A549 (cell line): ENCODE measurements around the gene DNMT3A. TPM values are rescaled to one million over a fixed set of nuclear protein-coding genes. Genes with fewer than 3 reads are reported as not detected.

Source experiments
- ATAC-seq, 2 experiments: fragments of 200-7000 bp in 1 of 2; fragments of >200 bp in 1 of 2; cut with Nextera tagmentation in 1 of 2; cut with Tn5 transposase in 1 of 2; 3 replicates each; pipeline versions ENCODE4 v1.8.0 to v1.9.1; 2018 to 2020; ENCODE audit warnings: mild to moderate bottlenecking in 1 of 2, moderate library complexity in 1 of 2
- CTCF ChIA-PET: fragments of 300-600 bp; sonication (Branson Sonifier 250); formaldehyde crosslinking; extraction: SDS; loops from one replicate; lab custom pipeline; 2021; ENCODE audit warnings: antibody characterized with exemption, inconsistent platforms; lab: Yijun Ruan, JAX
- POLR2A ChIA-PET: fragments of 350-600 bp; formaldehyde crosslinking; extraction: SDS; loops from one replicate; lab custom pipeline; 2021; ENCODE audit warnings: antibody characterized with exemption, inconsistent platforms; lab: Yijun Ruan, JAX
- DNase-seq, 2 experiments: peaks; one replicate each; pipeline versions ENCODE4 v3.0.0 to v3.0.0-alpha.2; 2011 to 2016; ENCODE audit warnings: low read depth in 1 of 2, low spot score in 1 of 2
- FAIRE-seq: peaks from 2 replicates; lab custom pipeline; 2011; peaks lifted over from hg19 to GRCh38; lab: Jason Lieb, UNC
- H3K27ac ChIP-seq, 2 experiments: fragments of >200 bp; sonication (Bioruptor Twin); formaldehyde crosslinking; 3 replicates each; pipeline ENCODE4 v1.5.1; 2016 to 2017
- H3K4me1 ChIP-seq: fragments of >200 bp; sonication (Bioruptor Twin); formaldehyde crosslinking; 3 replicates; pipeline ENCODE4 v1.6.1; 2016
- H3K4me2 ChIP-seq: fragments of >200 bp; sonication (Bioruptor Twin); formaldehyde crosslinking; 3 replicates; pipeline ENCODE4 v1.6.1; 2016
- H3K4me3 ChIP-seq: fragments of >200 bp; sonication (Bioruptor Twin); formaldehyde crosslinking; 3 replicates; pipeline ENCODE4 v1.5.1; 2016
- H3K9me3 ChIP-seq: fragments of >200 bp; sonication (Bioruptor Twin); formaldehyde crosslinking; 3 replicates; pipeline ENCODE4 v1.6.1; 2016
- CBX2 ChIP-seq: fragments of 200-600 bp; sonication (generic); IDR thresholded peaks from 2 replicates; pipeline ENCODE4 v1.6.1; 2016; ENCODE audit warnings: low read depth, mild to moderate bottlenecking, borderline replicate concordance
- CEBPB ChIP-seq, 2 experiments: fragments of >200 bp in 1 of 2; sonication (Bioruptor Twin) in 1 of 2; formaldehyde crosslinking in 1 of 2; IDR thresholded peaks; 2 replicates each; pipeline ENCODE4 v1.6.1; 2012 to 2016
- CTCF ChIP-seq: fragments of >200 bp; sonication (Bioruptor Twin); formaldehyde crosslinking; IDR thresholded peaks from 3 replicates; pipeline ENCODE4 v1.5.1; 2016
- EHMT2 ChIP-seq: fragments of 200-600 bp; sonication (generic); IDR thresholded peaks from 2 replicates; pipeline ENCODE4 v1.6.1; 2016; ENCODE audit warnings: antibody characterized with exemption, low read depth, mild to moderate bottlenecking, moderate library complexity
- EP300 ChIP-seq, 2 experiments: fragments of >200 bp; sonication (Bioruptor Twin); formaldehyde crosslinking; IDR thresholded peaks; 2 replicates in 1 of 2; 3 replicates in 1 of 2; pipeline ENCODE4 v1.6.1; 2016 to 2017
- FOSL2 ChIP-seq, 2 experiments: fragments of 450-650 bp in 1 of 2; fragments of >200 bp in 1 of 2; sonication (Bioruptor Twin) in 1 of 2; formaldehyde crosslinking; IDR thresholded peaks; 2 replicates each; pipeline versions ENCODE4 v1.5.0 to v1.6.1; 2016 to 2020; ENCODE audit warnings: mild to moderate bottlenecking in 1 of 2, moderate library complexity in 1 of 2
- HOXB13 ChIP-seq: fragments of 250-450 bp; sonication (Bioruptor Pico); IDR thresholded peaks from 2 replicates; pipeline ENCODE4 v1.5.0; 2020; ENCODE audit warnings: low read depth, mild to moderate bottlenecking, moderate library complexity
- KDM5A ChIP-seq: fragments of 200-600 bp; sonication (generic); IDR thresholded peaks from 2 replicates; pipeline ENCODE4 v1.6.1; 2016; ENCODE audit warnings: antibody characterized with exemption, mild to moderate bottlenecking
- MAFK ChIP-seq: fragments of 450-650 bp; IDR thresholded peaks from 2 replicates; pipeline ENCODE4 v1.6.1; 2014; ENCODE audit not compliant: partially characterized antibody
- NR3C1 ChIP-seq: fragments of >200 bp; sonication (Bioruptor Twin); formaldehyde crosslinking; IDR thresholded peaks from 3 replicates; pipeline ENCODE4 v1.6.1; 2017
- POLR2A ChIP-seq: IDR thresholded peaks from 2 replicates; pipeline ENCODE4 v1.6.1; 2012; ENCODE audit warnings: mild to moderate bottlenecking, low read length
- POLR2AphosphoS2 ChIP-seq: conservative IDR thresholded peaks from 2 replicates; pipeline ENCODE4 v1.6.1; 2012; ENCODE audit warnings: low read length, improper control_type of control experiment, inconsistent platforms
- RAD21 ChIP-seq, 2 experiments: fragments of >200 bp in 1 of 2; sonication (Bioruptor Twin) in 1 of 2; formaldehyde crosslinking in 1 of 2; IDR thresholded peaks in 1 of 2; conservative IDR thresholded peaks in 1 of 2; 2 replicates in 1 of 2; 3 replicates in 1 of 2; pipeline ENCODE4 v1.6.1; 2012 to 2018; ENCODE audit warnings: inconsistent platforms in 1 of 2
- RNF2 ChIP-seq: fragments of 200-600 bp; sonication (generic); IDR thresholded peaks from 2 replicates; pipeline ENCODE4 v1.6.1; 2016; ENCODE audit warnings: low read depth, mild to moderate bottlenecking, antibody characterized with exemption, moderate library complexity, borderline replicate concordance
- SMC3 ChIP-seq: fragments of >200 bp; sonication (Bioruptor Twin); formaldehyde crosslinking; IDR thresholded peaks from 3 replicates; pipeline ENCODE4 v1.6.1; 2018; ENCODE audit warnings: inconsistent platforms
- ZFP36 ChIP-seq: fragments of 450-650 bp; IDR thresholded peaks from 2 replicates; pipeline ENCODE4 v1.6.1; 2014; ENCODE audit warnings: borderline replicate concordance; ENCODE audit not compliant: partially characterized antibody
- WGBS: methylation state at CpG from one replicate; pipeline ENCODE4 v1.1.6; 2017; ENCODE audit errors: missing lambda C conversion rate; 5-methylcytosine and 5-hydroxymethylcytosine counted together
- polyA plus RNA-seq, 4 experiments: library from polyadenylated mRNA; depleted of rRNA in 3 of 4; stranded (reverse); fragments of >200 nt; fragmentation: RNase III in 1 of 4; extraction: RNeasy Plus Mini Kit Qiagen cat#74134 plus additional on column Dnase treatment in 1 of 4; gene quantifications; 2 replicates in 3 of 4; 3 replicates in 1 of 4; pipeline ENCODE4 v1.2.3, GENCODE V29; 2011 to 2017
- TF ChIP-seq, protein P1 (sequence below): fragments of 450-650 bp; IDR thresholded peaks from 2 replicates; pipeline ENCODE4 v1.6.1; 2014; ENCODE audit warnings: antibody characterized with exemption
- TF ChIP-seq, protein P2 (sequence below): IDR thresholded peaks from 2 replicates; pipeline ENCODE4 v1.6.1; 2012; ENCODE audit warnings: low read depth, borderline replicate concordance
- TF ChIP-seq, protein P3 (sequence below): fragments of >200 bp; sonication (Bioruptor Twin); formaldehyde crosslinking; IDR thresholded peaks from 3 replicates; pipeline ENCODE4 v1.6.1; 2016
- TF ChIP-seq, protein P4 (sequence below): fragments of >200 bp; sonication (Bioruptor Twin); formaldehyde crosslinking; IDR thresholded peaks from 2 replicates; pipeline ENCODE4 v1.6.1; 2016
- TF ChIP-seq, protein P5 (sequence below): IDR thresholded peaks from 2 replicates; pipeline ENCODE4 v1.6.1; 2012

The DNMT3A gene
- polyA plus RNA-seq, 2 of the 4 experiments (the other 2 are of a cell fraction) = 4.4 to 11.9 TPM

DNA sequence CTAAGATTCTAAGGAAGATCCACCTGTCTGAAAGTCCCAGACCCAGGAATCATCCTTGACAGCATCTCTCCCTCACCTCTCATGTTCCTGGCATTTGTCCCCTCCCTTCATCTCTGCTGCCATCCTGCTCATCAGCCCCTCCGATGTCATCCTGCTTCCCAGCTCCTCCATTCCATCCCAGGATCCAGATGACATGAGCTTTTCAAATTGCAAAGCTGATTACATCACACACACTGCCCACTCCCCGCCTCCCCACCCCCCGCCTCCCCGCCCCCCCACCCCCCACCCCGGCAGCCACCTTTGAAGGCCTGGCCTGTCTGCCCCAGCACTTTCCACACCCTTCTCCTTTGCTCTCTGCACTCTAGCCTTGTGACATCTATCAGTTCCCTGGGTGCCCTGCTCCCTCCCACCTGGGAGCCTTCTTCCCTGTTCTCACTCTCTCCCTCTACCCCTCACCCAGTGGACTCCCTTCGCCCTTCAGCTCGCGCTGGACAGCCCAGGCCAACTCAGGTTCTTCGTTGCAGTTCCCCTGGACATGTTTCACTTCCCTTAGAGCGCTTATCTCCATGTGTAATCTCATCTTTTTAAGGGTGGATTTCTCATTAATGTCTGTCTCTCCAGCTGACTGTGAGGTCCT is 61.6 kb downstream of the DNMT3A start:
- no peak overlapping the region for H3K4me2 ChIP-seq
- POLR2A ChIA-PET = no interaction called here
- H3K4me3 ChIP-seq = no peak overlapping the region
- H3K27ac ChIP-seq = no peak overlapping the region
- no peak for FAIRE-seq
- TF ChIP-seq NR3C1 (no peak), FOSL2 (IDR thresholded peaks at IDR 0.05) (no peak), FOSL2 (CRISPR knock-in tag; IDR thresholded peaks at IDR 0.05) (no peak), EHMT2 (no peak), RAD21 (conservative IDR thresholded peaks at IDR 0.05 in 1 of 2, IDR thresholded peaks at IDR 0.05 in 1 of 2) (no peak), CBX2 (no peak), MAFK (no peak), CEBPB (IDR thresholded peaks at IDR 0.05) (no peak)
- TF ChIP-seq, protein P1, sequence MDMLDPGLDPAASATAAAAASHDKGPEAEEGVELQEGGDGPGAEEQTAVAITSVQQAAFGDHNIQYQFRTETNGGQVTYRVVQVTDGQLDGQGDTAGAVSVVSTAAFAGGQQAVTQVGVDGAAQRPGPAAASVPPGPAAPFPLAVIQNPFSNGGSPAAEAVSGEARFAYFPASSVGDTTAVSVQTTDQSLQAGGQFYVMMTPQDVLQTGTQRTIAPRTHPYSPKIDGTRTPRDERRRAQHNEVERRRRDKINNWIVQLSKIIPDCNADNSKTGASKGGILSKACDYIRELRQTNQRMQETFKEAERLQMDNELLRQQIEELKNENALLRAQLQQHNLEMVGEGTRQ = no peak
- TF ChIP-seq, protein P2, sequence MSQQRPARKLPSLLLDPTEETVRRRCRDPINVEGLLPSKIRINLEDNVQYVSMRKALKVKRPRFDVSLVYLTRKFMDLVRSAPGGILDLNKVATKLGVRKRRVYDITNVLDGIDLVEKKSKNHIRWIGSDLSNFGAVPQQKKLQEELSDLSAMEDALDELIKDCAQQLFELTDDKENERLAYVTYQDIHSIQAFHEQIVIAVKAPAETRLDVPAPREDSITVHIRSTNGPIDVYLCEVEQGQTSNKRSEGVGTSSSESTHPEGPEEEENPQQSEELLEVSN = no peak
- TF ChIP-seq, protein P3, sequence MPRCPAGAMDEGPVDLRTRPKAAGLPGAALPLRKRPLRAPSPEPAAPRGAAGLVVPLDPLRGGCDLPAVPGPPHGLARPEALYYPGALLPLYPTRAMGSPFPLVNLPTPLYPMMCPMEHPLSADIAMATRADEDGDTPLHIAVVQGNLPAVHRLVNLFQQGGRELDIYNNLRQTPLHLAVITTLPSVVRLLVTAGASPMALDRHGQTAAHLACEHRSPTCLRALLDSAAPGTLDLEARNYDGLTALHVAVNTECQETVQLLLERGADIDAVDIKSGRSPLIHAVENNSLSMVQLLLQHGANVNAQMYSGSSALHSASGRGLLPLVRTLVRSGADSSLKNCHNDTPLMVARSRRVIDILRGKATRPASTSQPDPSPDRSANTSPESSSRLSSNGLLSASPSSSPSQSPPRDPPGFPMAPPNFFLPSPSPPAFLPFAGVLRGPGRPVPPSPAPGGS = no peak
- 90% methylated on average over 6 of the region's 10 CpGs for WGBS
- no peaks in the 10 kb centered on the region for H3K9me3 ChIP-seq
- ATAC-seq = no peak
- no peak for DNase-seq
- H3K4me1 ChIP-seq = no peaks in the 10 kb centered on the region
- CTCF ChIA-PET = interaction anchor here (0.9 to 1.2 kb wide), 4 partner anchors 9 to 246 kb away, joined by 3 to 4 read pairs (median 3); no protein-coding TSS in a partner anchor

DNA sequence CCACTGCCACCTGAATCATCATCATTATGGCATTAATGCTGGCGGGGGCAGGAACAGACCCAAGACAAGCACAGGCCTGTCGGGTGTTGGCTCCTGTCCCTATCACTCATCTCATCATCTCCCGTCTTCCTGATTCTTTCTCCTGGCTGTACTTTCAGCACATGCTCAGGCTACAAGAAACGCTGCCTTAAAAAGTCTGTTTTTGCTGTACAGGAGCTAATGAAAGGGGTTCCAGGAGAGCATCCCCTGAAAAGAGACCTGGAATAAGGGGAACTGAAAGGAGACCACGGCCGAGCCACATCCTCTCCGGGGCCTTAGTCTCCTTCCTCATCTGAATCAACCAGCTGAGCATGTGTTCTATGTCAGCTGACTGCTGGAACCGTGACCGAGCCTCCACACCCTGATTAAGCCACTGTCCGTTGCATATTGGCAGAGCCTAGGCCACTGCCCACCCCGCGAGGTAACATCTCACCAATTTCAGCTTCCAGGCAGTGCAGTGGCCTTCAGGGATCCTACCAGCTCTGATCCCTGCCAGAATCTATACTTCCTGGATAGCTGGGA is 62.6 kb downstream of the DNMT3A start:
- H3K4me3 ChIP-seq = no peak overlapping the region
- DNase-seq (no peak), ATAC-seq (no peak), FAIRE-seq (no peak)
- ChIA-PET CTCF (interaction anchor here (0.6 to 1.9 kb wide), 5 partner anchors 15 to 287 kb away, joined by 3 to 4 read pairs (median 3); no protein-coding TSS in a partner anchor), POLR2A (no interaction called here)
- no peaks in the 10 kb centered on the region for H3K9me3 ChIP-seq
- H3K4me1 ChIP-seq = no peaks in the 10 kb centered on the region
- no peak overlapping the region for H3K27ac ChIP-seq
- WGBS = 86% methylated on average over 12 of the region's 12 CpGs
- no peak for TF ChIP-seq KDM5A
- no peak for TF ChIP-seq POLR2AphosphoS2
- no peak for TF ChIP-seq EP300 (IDR thresholded peaks at IDR 0.05)
- TF ChIP-seq, protein P4, sequence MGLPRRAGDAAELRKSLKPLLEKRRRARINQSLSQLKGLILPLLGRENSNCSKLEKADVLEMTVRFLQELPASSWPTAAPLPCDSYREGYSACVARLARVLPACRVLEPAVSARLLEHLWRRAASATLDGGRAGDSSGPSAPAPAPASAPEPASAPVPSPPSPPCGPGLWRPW = no peak
- TF ChIP-seq RAD21 (conservative IDR thresholded peaks at IDR 0.05 in 1 of 2, IDR thresholded peaks at IDR 0.05 in 1 of 2) = no peak
- TF ChIP-seq SMC3 = no peak
- no peak overlapping the region for H3K4me2 ChIP-seq

DNA sequence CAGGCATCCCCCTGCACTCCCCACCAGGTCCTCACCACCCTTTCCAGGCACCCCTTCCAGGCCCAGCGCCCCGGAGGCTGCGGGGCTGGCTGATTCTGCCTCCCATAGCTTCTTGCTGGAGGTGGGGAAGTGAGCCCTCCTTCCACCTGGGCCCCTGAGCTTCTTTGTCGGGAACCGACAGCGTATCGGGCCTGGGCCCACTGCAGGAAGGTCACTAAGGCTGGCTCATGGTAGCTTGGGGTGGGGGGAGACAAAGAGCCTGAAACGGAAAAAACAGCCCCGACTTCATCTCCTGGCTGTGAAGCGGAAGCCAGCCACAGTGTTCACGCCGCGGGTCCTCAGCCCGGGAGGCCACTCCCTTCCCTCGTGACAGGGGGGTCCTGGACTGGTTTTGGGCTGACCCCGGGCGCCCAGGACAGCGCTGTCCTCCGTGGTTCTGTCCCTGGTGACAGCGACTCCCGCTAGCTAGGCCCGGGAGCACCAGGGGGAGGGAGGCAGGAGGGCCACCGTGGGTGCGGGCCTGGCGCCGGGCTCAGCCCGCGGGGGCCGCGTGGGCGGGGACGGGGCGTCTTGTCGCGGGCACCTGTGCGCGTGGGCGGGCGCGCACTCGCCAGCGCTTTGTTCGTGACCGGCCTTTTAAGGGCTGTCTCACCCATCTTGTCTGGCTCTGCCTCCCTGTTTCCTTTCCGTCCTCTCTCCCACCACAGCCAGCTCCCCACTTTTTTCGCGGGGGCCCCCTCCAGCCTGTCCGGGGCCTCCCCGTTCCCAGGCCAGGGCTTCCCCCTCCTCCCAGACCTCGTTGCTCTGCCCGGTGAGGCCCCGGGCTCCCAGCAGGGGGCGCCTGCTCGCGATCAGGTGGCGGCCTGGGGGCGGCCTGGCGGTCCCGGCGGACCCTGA is 64.9 kb downstream of the DNMT3A start:
- ATAC-seq = peak in 1 of 2 experiments; percentile 65; a peak in 3 of 6 replicates
- no peak for FAIRE-seq
- ChIA-PET CTCF (interaction anchor here (0.6 to 2.5 kb wide), 13 partner anchors 10 to 1966 kb away, joined by 3 to 13 read pairs (median 3); no protein-coding TSS in a partner anchor), POLR2A (no interaction called here)
- no peaks in the 10 kb centered on the region for H3K9me3 ChIP-seq
- H3K4me3 ChIP-seq = no peak overlapping the region
- H3K4me2 ChIP-seq = no peak overlapping the region
- no peaks in the 10 kb centered on the region for H3K4me1 ChIP-seq
- peak in 1 of 2 experiments; percentile 26 for DNase-seq
- 87% methylated on average over 53 of the region's 60 CpGs for WGBS
- H3K27ac ChIP-seq = no peak overlapping the region
- 0 out of 3 replicates have a peak, but pooled peaks have one; percentile 29 for TF ChIP-seq SMC3
- TF ChIP-seq HOXB13 (CRISPR knock-in tag) = no peak
- TF ChIP-seq CTCF = peak; percentile 49
- no peak for TF ChIP-seq ZFP36
- no peak for TF ChIP-seq RNF2
- TF ChIP-seq, protein P1 = no peak
- TF ChIP-seq, protein P2 = no peak
- TF ChIP-seq POLR2A = no peak
- TF ChIP-seq, protein P5, sequence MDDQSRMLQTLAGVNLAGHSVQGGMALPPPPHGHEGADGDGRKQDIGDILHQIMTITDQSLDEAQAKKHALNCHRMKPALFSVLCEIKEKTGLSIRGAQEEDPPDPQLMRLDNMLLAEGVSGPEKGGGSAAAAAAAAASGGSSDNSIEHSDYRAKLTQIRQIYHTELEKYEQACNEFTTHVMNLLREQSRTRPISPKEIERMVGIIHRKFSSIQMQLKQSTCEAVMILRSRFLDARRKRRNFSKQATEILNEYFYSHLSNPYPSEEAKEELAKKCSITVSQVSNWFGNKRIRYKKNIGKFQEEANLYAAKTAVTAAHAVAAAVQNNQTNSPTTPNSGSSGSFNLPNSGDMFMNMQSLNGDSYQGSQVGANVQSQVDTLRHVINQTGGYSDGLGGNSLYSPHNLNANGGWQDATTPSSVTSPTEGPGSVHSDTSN = no peak
